ENCODE measurements around the gene C4BPB. TPM values are rescaled to one million over a fixed set of nuclear protein-coding genes. Genes with fewer than 3 reads are reported as not detected.

The C4BPB gene
- polyA plus RNA-seq, 1 experiment, result not detected

- Histone ChIP-seq H3K36me3 (ENCODE audit: control insufficient read depth, insufficient read depth, low read length) (no peaks in the 10 kb centered on the region), H3K4me3 (ENCODE audit: low read depth, low read length) (no peak overlapping the region), H3K27me3 (ENCODE audit: control insufficient read depth, insufficient read depth, low read length) (no peaks in the 10 kb centered on the region)
- TF ChIP-seq, protein P1, sequence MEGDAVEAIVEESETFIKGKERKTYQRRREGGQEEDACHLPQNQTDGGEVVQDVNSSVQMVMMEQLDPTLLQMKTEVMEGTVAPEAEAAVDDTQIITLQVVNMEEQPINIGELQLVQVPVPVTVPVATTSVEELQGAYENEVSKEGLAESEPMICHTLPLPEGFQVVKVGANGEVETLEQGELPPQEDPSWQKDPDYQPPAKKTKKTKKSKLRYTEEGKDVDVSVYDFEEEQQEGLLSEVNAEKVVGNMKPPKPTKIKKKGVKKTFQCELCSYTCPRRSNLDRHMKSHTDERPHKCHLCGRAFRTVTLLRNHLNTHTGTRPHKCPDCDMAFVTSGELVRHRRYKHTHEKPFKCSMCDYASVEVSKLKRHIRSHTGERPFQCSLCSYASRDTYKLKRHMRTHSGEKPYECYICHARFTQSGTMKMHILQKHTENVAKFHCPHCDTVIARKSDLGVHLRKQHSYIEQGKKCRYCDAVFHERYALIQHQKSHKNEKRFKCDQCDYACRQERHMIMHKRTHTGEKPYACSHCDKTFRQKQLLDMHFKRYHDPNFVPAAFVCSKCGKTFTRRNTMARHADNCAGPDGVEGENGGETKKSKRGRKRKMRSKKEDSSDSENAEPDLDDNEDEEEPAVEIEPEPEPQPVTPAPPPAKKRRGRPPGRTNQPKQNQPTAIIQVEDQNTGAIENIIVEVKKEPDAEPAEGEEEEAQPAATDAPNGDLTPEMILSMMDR (IDR thresholded peaks at IDR 0.05; ENCODE audit: insufficient read depth, low read depth, low read length), result no peak
- ChIA-PET POLR2A (interaction anchor here (0.6 kb wide), 1 partner anchor 23 kb away, joined by 3 read pairs; no protein-coding TSS in a partner anchor), CTCF (no interaction called here)
- DNase-seq (ENCODE audit: low read depth), result no peak
These were observed 35.7 kb downstream of the C4BPB start for GRCh38 chr1:207124389-207124788.

DNA sequence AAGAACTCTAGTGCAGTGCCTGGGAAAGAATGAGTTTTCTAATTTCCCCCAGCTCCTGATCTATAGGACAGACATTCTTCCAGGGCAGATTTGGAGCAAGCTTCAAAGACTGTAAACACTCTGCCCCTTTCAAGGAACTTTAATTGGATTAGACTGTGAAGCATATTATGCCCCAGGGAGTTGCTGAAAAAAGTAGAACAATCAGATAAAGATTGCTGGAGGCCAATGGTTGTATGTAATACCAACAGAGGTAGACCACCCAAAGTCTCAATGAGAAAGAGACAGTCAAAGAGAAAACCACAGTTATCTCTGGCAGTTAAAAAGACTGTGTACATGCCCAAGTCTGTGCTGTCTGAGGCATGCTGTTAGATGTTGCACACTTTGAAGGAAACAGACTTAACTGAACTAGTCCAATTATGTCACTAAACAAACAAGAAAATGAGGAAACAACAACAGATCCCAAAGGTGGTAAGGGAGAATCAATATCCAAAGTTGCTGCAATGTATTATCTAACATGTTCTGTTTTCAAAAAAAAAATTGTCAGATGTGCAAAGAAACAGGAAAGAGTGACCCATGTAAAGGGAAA is 39.8 kb downstream of the C4BPB start:
- TF ChIP-seq, protein P1 (IDR thresholded peaks at IDR 0.05; ENCODE audit: insufficient read depth, low read depth, low read length), result no peak
- no peak for DNase-seq (ENCODE audit: low read depth)
- Histone ChIP-seq H3K4me3 (ENCODE audit: low read depth, low read length) (no peak overlapping the region), H3K36me3 (ENCODE audit: control insufficient read depth, insufficient read depth, low read length) (no peaks in the 10 kb centered on the region), H3K27me3 (ENCODE audit: control insufficient read depth, insufficient read depth, low read length) (no peaks in the 10 kb centered on the region)
- CTCF ChIA-PET, result no interaction called here
- POLR2A ChIA-PET, result no interaction called here

DNA sequence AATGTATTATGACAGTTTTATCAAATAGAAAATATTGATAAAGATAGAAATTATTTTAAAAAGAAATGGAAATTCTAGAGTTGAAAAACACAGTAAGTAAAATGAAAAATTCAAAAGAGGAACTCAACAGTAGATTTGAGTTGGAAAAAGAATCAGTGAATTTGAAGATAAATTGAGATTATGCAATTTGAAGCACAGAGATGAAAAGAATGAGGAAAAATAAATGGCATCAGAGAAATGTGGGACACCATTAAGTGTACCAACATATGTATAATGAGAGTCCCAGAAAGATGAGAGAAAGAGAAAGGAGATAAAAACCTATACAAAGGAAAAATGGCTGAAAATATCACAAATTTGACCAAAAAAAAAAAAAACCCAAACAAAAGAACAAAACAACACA is 40.4 kb downstream of the C4BPB start:
- Histone ChIP-seq H3K27me3 (ENCODE audit: control insufficient read depth, insufficient read depth, low read length) (no peaks in the 10 kb centered on the region), H3K36me3 (ENCODE audit: control insufficient read depth, insufficient read depth, low read length) (no peaks in the 10 kb centered on the region), H3K4me3 (ENCODE audit: low read depth, low read length) (no peak overlapping the region)
- TF ChIP-seq, protein P1 (IDR thresholded peaks at IDR 0.05; ENCODE audit: insufficient read depth, low read depth, low read length), result no peak
- ChIA-PET POLR2A (no interaction called here), CTCF (no interaction called here)
- no peak for DNase-seq (ENCODE audit: low read depth)

DNA sequence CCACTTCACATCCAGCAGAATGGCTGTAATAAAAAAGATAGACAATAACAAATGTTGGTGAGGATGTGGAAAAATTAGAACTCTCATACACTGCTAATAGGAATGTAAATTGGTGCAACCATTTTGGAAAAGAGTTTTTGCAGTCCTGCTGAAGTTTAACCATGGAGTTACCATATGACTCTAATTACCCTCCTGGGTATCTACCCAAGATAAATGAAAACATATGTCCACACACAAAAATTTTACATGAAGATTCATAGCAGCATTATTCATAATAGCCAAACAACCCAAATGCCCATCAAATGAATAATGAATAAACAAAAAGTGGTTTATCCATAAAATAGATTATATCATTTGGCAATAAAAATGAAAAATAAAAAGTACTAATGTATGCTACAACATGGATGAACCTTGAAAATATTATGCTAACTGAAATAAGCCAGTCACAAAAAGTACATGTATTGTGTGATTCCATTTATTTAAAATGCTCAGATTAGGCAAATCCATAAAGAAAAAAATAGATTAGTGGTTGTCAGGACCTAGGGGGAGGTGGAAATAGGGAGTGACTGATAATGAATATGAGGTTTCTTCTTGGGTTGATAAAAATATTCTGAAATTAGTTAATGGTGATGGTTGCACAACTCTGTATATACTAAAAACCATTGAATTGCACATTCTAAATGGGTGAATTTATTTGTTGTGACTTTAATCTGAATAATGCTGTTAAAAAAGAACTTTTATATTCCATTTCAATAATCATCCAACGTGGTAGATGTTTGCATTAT is 41.8 kb downstream of the C4BPB start:
- DNase-seq (ENCODE audit: low read depth), result no peak
- POLR2A ChIA-PET, result no interaction called here
- H3K36me3 ChIP-seq (ENCODE audit: control insufficient read depth, insufficient read depth, low read length), result no peaks in the 10 kb centered on the region
- TF ChIP-seq, protein P1 (IDR thresholded peaks at IDR 0.05; ENCODE audit: insufficient read depth, low read depth, low read length), result no peak
- no peaks in the 10 kb centered on the region for H3K27me3 ChIP-seq (ENCODE audit: control insufficient read depth, insufficient read depth, low read length)
- CTCF ChIA-PET, result no interaction called here
- H3K4me3 ChIP-seq (ENCODE audit: low read depth, low read length), result no peak overlapping the region

- Histone ChIP-seq H3K36me3 (ENCODE audit: control insufficient read depth, insufficient read depth, low read length) (no peaks in the 10 kb centered on the region), H3K27me3 (ENCODE audit: control insufficient read depth, insufficient read depth, low read length) (no peaks in the 10 kb centered on the region), H3K4me3 (ENCODE audit: low read depth, low read length) (no peak overlapping the region)
- TF ChIP-seq, protein P1 (IDR thresholded peaks at IDR 0.05; ENCODE audit: insufficient read depth, low read depth, low read length), result no peak
- CTCF ChIA-PET, result no interaction called here
- POLR2A ChIA-PET, result no interaction called here
- no peak for DNase-seq (ENCODE audit: low read depth)
These were observed 42.5 kb downstream of the C4BPB start for GRCh38 chr1:207131163-207131562.
